Frontal cortex (tissue), 4 donors: ENCODE data around the gene CCNF. TPM values are rescaled to one million over a fixed set of nuclear protein-coding genes. Genes with fewer than 3 reads are reported as not detected.

Experiments used
- DNase-seq, 2 donors: peaks; one replicate each; pipeline ENCODE4 v3.0.0; 2012; ENCODE audit warnings: low spot score in 2 of 2
- FAIRE-seq: peaks from 2 replicates; lab custom pipeline; 2012; peaks lifted over from hg19 to GRCh38; lab: Jason Lieb, UNC
- total RNA-seq: library from RNA; depleted of rRNA; stranded (reverse); fragments of >200 nt; gene quantifications from one replicate; pipeline ENCODE4 v1.2.3, GENCODE V29; 2014
- donor health status: control.
- donor health status: control.
- donor health status: control.

The CCNF gene
- total RNA-seq, 1 donor from 2014 or later: 12.6 TPM

DNA sequence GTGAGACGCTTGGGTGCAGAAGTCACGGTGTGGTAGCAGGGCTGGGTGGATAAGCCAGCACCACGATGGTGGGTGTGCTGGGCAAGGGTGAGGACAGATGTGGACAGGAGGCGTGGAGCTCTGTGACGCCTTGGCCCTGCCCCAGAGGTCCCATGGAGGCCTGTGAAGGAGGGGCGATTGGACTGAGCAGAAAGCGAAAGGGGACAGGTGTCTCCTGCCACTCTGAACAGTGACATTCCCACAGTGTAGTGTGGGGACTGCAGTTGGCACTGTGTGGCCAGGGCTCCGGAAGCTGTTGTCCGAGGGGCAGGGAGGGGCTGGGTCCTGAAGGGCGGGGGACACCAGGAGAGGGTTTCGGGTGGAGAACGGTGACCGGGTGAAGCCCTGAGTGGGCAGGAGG is 53.0 kb downstream of the CCNF start:
- FAIRE-seq: no peak
- DNase-seq: no peak

DNA sequence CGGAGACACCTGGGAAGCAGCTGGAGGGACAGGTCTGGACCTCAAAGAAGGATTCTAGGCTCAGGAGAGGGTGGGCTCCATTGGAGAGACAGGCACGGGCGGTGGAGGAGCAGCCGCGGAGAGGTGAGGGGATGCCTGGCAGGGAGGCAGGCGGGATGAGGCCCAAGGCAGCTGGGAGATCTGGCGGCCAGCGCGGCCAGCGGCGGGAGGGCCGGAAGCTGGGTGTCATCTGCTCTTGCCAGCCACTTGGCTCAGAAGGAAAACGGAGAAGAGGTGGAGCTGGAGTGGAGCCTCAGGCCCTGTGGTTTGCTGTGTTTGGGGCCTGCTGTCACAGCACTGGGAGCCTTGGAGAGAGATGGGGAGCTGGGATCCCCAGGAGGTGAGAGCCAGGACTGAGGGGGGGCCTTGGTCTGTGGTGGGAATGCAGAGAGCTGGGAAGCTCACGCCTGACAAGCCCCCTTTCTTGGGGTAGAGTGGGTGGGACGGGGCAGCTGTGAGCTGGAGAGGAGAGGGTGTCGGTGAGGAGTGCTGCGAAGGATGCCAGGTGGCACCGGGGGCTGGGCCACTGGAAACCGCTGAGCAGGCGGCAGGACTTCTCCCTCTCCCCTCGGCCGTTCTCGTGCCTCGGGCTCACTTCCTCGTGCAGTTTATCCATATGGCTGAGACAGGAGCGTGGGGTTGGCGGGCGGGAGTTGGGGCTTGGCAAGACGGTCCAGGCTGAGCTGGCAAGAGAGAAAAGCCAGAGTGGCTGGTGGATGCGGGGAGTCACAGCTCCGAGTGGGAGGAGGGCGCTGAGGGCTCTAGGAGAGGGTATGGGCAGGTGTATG is 53.7 kb downstream of the CCNF start:
- DNase-seq (peak; percentile 66 to 68), FAIRE-seq (no peak)

- DNase-seq: no peak
- FAIRE-seq: no peak
Observed at GRCh38 chr16:2483939-2484897, 55.0 kb downstream of the CCNF start.

DNA sequence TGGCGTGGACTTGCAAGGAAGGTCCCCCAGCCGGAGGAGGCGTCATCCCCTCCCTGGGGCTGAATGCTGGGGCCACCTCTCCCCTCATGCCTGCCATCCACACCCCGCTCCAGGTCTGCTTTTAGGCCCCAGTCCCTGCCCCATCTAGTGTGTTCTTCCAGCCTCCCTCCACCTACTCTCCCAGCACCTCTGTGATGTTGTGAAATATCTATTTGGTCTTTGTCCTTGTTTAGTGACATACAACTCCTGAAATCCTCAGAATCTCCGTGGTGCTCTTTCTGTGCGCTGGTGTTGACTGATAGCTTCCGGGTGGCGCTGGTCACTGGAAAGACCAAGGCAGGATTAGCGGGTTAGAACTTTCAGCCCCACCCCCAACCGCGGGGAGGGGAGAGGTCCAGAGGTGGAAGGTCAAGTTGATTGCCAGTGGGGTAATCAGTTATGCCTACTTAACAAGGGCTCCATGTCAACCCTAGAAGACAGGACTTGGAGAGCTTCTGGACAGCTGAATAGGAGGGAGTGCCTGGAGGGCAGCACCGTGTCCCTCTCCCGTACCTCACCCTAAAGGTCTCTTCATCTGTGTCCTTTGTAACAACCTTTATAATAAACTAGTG is 55.8 kb downstream of the CCNF start:
- DNase-seq: no peak
- no peak for FAIRE-seq

DNA sequence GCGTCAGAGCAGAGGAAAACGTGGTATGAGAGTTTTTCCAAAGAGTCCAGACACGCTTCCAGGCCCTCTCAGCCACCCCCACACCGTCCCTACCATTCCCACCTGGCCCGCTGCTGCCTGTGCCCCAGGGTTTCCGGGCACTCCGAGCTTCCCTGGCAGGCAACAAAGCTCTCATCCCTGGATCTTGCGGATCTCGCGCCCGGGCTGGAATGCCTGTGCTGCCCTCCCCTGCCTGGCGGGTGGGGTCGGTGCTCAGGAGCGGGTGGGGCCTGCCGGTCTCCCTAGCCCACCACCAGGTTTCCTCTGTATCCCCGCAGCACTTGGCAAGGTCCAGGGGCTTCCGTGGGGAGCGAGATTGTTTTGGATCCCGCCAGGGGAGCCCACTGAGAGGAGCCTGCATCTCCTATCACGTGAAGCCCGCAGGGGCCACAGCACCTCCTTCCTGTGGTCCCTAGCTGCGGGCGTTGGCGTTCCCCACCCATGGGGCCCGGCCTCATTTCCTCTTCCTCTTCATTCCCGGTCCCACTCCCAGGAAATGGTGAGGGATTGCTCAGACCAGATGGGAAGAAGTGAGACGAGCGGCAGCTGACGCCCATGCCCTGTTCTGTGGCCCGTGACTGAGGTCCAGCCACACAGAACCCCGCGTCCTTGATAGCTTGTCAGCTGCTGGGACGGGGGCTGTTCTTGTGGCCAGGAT is 56.7 kb downstream of the CCNF start:
- no peak for DNase-seq
- FAIRE-seq: no peak

DNA sequence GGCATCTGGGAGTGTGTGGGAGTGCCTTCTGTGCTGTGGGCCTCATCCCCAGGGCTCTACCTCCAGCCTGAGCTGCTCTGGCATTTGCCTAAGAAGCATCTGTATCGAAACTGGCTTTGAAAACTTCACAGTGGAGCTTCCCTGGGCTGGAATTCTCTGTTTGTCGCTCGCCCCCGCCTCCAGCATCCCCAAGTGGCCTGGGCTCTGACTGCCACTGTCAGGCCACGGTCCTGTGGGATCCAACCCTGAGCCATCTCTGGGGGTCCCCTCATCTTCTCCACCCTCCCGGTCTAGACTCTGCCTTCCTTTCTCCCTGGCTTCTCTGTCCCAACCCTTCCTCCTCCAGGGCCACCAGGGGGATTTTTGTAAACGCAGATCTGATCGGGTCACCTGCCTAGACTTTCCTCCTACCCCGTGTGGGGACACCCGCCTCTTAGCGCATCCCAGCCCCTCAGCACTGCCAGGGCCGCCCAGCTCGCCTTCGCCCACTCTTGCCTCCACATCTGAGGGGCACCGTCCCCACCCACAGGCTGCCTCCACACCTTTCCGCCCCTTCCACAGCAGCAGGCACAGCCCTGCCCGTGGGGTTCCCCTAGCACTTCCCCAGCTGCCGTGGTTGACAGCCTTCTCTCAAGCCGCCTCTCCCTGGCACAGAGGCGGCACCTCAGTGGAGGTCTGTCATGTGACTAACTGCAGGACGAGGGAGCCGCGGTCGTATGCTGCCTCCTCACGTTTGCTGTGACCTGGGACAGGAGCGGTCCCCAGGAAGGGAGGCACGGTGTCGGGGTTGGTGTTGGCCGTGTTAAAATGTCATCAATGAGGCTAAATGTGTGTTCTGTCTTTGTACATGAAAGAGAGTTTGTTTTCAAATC is 57.6 kb downstream of the CCNF start:
- DNase-seq (peak; percentile 70 to 79), FAIRE-seq (no peak)

DNA sequence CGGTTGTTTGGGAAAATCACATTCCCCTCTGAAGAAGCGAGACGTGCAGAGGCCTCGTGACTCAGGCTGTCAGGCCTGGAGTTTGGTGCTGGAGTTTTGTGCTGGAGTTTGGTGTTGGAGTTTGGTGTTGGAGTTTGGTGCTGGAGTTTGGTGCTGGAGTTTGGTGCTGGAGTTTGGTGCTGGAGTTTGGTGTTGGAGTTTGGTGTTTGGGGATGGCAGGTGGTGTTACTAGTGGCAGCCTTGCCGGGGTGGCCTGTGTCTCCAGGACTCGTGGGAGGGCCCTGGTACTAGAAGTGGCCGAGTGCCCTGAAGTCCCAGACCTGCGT is 58.2 kb downstream of the CCNF start:
- FAIRE-seq (no peak), DNase-seq (no peak)

DNA sequence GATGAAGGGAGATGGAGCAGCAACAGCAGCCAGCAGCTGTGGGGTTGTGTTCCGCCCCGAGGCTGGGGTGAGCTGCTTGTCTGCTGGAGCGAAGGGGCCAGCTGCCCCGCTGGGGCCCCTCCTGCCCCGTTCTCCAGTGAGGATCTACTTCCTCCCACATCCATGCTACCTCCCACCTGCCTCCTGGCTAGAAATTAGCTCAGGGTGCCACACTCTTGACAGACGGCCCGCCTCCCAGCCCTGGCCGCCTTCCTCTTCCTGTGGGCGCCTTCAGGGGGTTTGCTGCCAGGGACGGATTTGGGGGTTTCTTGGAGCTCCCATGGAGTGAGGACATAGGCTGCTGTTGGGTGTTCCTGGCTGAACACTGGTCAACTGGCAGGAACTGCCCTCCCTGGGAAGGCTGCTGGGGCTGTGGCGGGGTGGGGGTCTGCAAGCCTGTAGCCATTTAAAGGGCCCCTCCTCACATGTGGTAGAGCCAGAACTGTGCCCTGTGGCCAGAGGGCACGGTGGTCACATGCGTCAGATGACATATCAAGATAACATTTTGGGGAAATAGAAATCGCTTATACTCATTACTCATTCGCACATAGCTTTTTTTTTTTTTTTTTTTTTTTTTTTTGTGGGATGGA is 58.8 kb downstream of the CCNF start:
- DNase-seq (no peak), FAIRE-seq (no peak)

GRCh38 chr16:2489581-2489980 is 60.3 kb downstream of the CCNF start:
- FAIRE-seq: no peak
- no peak for DNase-seq

GRCh38 chr16:2490190-2491105 is 61.2 kb downstream of the CCNF start:
- DNase-seq (no peak), FAIRE-seq (no peak)

DNA sequence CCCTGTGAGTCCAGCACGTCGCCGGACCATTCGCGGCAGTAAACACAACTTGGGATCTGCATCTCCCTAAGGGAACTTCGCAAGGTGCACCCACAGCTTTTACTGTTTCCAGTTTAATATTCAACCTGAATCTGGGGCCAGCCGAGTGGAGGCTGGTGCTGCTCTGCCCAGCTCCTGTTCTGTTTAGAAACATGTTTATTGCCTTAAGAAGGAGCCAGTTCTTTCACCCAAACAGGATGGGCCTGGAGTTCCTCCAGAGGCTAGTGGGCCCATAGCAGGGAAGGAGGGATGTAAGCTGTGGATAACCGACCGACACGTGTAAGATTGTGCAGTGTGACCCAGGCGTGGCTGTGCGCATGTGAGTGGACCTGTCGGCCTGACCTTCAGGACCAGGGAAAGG is 63.0 kb downstream of the CCNF start:
- no peak for DNase-seq

GRCh38 chr16:2493605-2494004 is 64.4 kb downstream of the CCNF start:
- no peak for FAIRE-seq
- no peak for DNase-seq

More for the DNA sequence above, 63.0 kb downstream of the CCNF start:
- FAIRE-seq: no peak

DNA sequence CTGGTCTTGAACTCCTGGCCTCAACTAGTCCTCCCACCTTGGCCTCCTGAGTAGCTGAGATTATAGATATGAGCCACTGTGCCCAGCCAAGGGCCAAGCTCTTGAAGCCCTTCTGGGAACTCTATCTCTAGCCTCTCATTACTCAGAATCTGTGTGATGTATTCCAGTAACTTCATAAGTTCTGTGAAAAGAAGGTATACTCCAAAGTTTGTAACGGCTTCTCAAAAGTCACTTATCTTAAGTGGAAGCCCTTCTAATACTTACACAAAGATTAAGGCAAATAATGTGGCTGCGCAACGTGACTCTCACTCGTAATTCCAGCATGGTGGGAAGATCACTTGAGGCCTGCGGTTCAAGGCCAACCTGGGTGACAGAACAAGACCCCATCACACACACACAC is 65.4 kb downstream of the CCNF start:
- FAIRE-seq: no peak
- DNase-seq: no peak

- FAIRE-seq (no peak), DNase-seq (no peak)
Observed at GRCh38 chr16:2495041-2495440, 65.8 kb downstream of the CCNF start.

DNA sequence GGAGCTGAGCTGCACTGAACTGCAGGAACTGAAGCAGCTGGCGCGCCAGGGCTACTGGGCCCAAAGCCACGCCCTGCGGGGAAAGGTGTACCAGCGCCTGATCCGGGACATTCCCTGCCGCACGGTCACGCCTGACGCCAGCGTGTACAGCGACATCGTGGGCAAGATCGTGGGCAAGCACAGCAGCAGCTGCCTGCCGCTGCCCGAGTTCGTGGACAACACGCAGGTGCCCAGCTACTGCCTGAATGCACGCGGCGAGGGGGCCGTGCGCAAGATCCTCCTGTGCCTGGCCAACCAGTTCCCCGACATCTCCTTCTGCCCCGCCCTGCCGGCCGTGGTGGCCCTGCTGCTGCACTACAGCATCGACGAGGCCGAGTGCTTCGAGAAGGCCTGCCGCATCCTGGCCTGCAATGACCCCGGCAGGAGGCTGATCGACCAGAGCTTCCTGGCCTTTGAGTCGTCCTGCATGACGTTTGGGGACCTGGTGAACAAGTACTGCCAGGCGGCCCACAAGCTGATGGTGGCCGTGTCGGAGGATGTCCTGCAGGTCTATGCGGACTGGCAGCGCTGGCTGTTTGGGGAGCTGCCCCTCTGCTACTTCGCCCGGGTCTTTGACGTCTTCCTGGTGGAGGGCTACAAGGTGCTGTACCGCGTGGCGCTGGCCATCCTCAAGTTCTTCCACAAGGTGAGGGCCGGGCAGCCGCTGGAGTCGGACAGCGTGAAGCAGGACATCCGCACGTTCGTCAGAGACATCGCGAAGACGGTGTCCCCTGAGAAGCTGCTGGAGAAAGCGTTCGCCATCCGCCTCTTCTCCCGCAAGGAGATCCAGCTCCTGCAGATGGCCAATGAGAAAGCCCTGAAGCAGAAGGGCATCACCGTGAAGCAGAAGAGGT is 67.2 kb downstream of the CCNF start:
- no peak for DNase-seq
- no peak for FAIRE-seq

DNA sequence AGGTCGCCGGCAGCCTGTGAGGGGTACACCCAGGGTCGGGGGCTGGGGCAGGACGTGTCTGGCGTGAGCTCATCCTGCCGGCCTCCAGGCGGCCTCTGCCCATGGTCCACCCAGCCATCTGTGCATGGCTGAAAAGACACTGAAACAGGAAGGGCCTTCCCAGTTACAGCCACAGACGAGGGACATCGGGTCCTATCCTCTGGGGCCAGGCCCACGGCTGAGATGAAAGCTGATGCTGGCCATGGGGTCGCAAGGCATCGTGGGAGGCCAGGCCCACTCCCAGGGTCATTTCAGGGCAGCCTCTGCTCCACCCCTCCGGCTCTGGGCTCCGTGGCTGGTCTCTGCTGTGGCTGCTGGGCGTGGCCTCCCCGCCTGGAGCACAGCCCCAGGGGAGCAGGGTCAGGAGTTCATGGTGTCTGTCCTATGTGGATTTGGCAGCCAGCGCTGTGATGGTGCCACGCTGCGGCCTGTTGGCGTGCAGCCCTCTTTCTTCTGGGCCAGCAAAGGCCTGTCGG is 67.9 kb downstream of the CCNF start:
- FAIRE-seq: no peak
- DNase-seq: no peak
